ENCODE data around the gene MMP3. TPM values are rescaled to one million over a fixed set of nuclear protein-coding genes. Genes with fewer than 3 reads are reported as not detected.

The MMP3 gene
- total and polyA plus RNA-seq, 4 donors: not detected

DNA sequence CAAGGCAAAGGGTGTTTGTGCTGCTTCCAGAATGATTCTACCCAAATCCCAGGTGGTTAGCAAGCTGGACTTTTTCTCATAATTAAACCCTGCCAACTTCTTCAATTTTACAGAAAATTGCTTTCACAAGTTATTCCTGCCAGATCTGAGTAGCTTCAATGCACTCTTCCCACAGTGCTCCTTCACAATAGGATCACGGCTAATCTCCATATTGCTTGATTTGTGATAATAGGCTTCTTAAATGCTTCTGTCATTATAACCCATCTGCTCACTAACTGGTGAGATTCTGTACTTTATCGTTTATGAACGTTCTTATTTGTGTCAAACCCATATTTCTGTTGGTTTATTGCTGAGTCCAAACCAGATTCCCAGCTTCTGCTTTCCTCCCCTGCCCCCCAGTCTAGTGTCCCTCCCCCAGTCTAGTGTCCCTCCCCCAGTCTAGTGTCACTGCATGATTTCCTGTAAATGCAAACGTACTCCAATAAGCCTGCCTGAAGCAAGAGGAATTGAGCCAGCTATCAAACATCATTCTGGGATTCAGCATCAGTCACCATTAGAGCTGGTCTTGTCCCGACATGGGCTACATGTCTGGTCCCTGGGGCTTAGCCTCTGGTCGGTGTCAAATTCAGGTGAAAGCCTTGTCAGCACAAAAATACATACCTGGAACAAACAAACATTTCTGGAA is 14.0 kb downstream of the MMP3 start:
- no peak for DNase-seq (ENCODE audit: low spot score)
- 67% methylated on average over 6 of the region's 6 CpGs for WGBS
- no peaks in the 10 kb centered on the region for H3K9me3 ChIP-seq (ENCODE audit: control insufficient read depth in 4 of 4, low read length in 3 of 4)
- peaks cover 0 to 6% (median 0%) of the 10 kb centered on the region in 4 donors for H3K27me3 ChIP-seq (ENCODE audit: control insufficient read depth in 4 of 4, insufficient read depth in 4 of 4, low read length in 3 of 4)
- H3K4me3 ChIP-seq (ENCODE audit: low read depth in 1 of 3, low read length in 3 of 3): no peak overlapping the region
- no peak overlapping the region for H3K27ac ChIP-seq (ENCODE audit: low read depth in 1 of 2, low read length in 2 of 2)
- no peaks in the 10 kb centered on the region for H3K36me3 ChIP-seq (ENCODE audit: control insufficient read depth in 4 of 4, insufficient read depth in 3 of 4, low read depth in 1 of 4, low read length in 3 of 4)
- H3K9ac ChIP-seq (ENCODE audit: low read depth in 1 of 2, low read length in 2 of 2): no peak overlapping the region
- no peaks in the 10 kb centered on the region for H3K4me1 ChIP-seq (ENCODE audit: control insufficient read depth in 4 of 4, insufficient read depth in 4 of 4, low read length in 3 of 4)
- no peak for TF ChIP-seq HNF4G (IDR thresholded peaks at IDR 0.05)

GRCh38 chr11:102824556-102824955 is 18.9 kb downstream of the MMP3 start:
- Histone ChIP-seq H3K4me1 (ENCODE audit: control insufficient read depth in 4 of 4, insufficient read depth in 4 of 4, low read length in 3 of 4) (no peaks in the 10 kb centered on the region), H3K27ac (ENCODE audit: low read depth in 1 of 2, low read length in 2 of 2) (no peak overlapping the region), H3K36me3 (ENCODE audit: control insufficient read depth in 4 of 4, insufficient read depth in 3 of 4, low read depth in 1 of 4, low read length in 3 of 4) (no peaks in the 10 kb centered on the region), H3K9ac (ENCODE audit: low read depth in 1 of 2, low read length in 2 of 2) (no peak overlapping the region), H3K9me3 (ENCODE audit: control insufficient read depth in 4 of 4, low read length in 3 of 4) (no peaks in the 10 kb centered on the region), H3K4me3 (ENCODE audit: low read depth in 1 of 3, low read length in 3 of 3) (no peak overlapping the region), H3K27me3 (ENCODE audit: control insufficient read depth in 4 of 4, insufficient read depth in 4 of 4, low read length in 3 of 4) (peaks cover 0 to 3% (median 0%) of the 10 kb centered on the region in 4 donors)
- no peak for DNase-seq (ENCODE audit: low spot score)
- WGBS: 91% methylated on average over 1 of the region's 1 CpG
- TF ChIP-seq, protein P1, sequence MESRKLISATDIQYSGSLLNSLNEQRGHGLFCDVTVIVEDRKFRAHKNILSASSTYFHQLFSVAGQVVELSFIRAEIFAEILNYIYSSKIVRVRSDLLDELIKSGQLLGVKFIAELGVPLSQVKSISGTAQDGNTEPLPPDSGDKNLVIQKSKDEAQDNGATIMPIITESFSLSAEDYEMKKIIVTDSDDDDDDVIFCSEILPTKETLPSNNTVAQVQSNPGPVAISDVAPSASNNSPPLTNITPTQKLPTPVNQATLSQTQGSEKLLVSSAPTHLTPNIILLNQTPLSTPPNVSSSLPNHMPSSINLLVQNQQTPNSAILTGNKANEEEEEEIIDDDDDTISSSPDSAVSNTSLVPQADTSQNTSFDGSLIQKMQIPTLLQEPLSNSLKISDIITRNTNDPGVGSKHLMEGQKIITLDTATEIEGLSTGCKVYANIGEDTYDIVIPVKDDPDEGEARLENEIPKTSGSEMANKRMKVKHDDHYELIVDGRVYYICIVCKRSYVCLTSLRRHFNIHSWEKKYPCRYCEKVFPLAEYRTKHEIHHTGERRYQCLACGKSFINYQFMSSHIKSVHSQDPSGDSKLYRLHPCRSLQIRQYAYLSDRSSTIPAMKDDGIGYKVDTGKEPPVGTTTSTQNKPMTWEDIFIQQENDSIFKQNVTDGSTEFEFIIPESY (IDR thresholded peaks at IDR 0.05): no peak
- TF ChIP-seq HNF4G (IDR thresholded peaks at IDR 0.05): no peak
- TF ChIP-seq RXRA (IDR thresholded peaks at IDR 0.05): no peak

DNA sequence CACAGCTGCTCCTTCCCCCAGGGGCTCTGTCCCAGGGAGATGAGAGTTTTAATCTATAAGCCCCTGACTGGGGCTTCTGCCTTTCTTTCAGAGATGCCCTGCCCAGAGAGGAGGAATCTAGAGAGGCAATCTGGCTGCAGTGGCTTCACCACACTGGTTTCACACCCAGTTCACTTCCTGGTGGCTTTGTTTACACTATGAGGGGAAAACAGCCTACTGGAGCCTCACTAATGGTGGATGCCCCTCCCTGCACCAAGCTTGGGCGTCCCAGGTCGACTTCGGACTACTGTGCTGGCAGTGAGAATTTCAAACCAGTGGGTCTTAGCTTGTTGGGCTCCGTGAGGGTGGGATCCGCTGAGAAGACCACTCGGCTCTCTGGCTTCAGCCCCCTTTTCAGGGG is 23.9 kb downstream of the MMP3 start:
- Histone ChIP-seq H3K36me3 (ENCODE audit: control insufficient read depth in 4 of 4, insufficient read depth in 3 of 4, low read depth in 1 of 4, low read length in 3 of 4) (no peaks in the 10 kb centered on the region), H3K9me3 (ENCODE audit: control insufficient read depth in 4 of 4, low read length in 3 of 4) (no peaks in the 10 kb centered on the region), H3K9ac (ENCODE audit: low read depth in 1 of 2, low read length in 2 of 2) (no peak overlapping the region), H3K27ac (ENCODE audit: low read depth in 1 of 2, low read length in 2 of 2) (no peak overlapping the region), H3K27me3 (ENCODE audit: control insufficient read depth in 4 of 4, insufficient read depth in 4 of 4, low read length in 3 of 4) (peaks cover 0 to 3% (median 0%) of the 10 kb centered on the region in 4 donors), H3K4me3 (ENCODE audit: low read depth in 1 of 3, low read length in 3 of 3) (no peak overlapping the region), H3K4me1 (ENCODE audit: control insufficient read depth in 4 of 4, insufficient read depth in 4 of 4, low read length in 3 of 4) (no peaks in the 10 kb centered on the region)
- 67% methylated on average over 6 of the region's 6 CpGs for WGBS
- no peak for TF ChIP-seq GABPA (IDR thresholded peaks at IDR 0.05 in 1 of 2, conservative IDR thresholded peaks at IDR 0.05 in 1 of 2)
- TF ChIP-seq EGR1 (IDR thresholded peaks at IDR 0.05; ENCODE audit: low read depth in 2 of 2): no peak
- no peak for TF ChIP-seq FOXA1 (IDR thresholded peaks at IDR 0.05)
- TF ChIP-seq, protein P2, sequence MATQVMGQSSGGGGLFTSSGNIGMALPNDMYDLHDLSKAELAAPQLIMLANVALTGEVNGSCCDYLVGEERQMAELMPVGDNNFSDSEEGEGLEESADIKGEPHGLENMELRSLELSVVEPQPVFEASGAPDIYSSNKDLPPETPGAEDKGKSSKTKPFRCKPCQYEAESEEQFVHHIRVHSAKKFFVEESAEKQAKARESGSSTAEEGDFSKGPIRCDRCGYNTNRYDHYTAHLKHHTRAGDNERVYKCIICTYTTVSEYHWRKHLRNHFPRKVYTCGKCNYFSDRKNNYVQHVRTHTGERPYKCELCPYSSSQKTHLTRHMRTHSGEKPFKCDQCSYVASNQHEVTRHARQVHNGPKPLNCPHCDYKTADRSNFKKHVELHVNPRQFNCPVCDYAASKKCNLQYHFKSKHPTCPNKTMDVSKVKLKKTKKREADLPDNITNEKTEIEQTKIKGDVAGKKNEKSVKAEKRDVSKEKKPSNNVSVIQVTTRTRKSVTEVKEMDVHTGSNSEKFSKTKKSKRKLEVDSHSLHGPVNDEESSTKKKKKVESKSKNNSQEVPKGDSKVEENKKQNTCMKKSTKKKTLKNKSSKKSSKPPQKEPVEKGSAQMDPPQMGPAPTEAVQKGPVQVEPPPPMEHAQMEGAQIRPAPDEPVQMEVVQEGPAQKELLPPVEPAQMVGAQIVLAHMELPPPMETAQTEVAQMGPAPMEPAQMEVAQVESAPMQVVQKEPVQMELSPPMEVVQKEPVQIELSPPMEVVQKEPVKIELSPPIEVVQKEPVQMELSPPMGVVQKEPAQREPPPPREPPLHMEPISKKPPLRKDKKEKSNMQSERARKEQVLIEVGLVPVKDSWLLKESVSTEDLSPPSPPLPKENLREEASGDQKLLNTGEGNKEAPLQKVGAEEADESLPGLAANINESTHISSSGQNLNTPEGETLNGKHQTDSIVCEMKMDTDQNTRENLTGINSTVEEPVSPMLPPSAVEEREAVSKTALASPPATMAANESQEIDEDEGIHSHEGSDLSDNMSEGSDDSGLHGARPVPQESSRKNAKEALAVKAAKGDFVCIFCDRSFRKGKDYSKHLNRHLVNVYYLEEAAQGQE (IDR thresholded peaks at IDR 0.05): no peak
- DNase-seq (ENCODE audit: low spot score): no peak

Measured in liver (tissue), 9 donors.